Colonic mucosa (tissue), 4 donors: ENCODE measurements around the gene IQCE. TPM values are rescaled to one million over a fixed set of nuclear protein-coding genes. Genes with fewer than 3 reads are reported as not detected.
"Not testable (repeated sequence)": the region's sequence is repeated elsewhere in the genome, so short reads cannot be mapped to it uniquely, and the experiment has no call there.

Source experiments
- DNase-seq: peaks from one replicate; pipeline ENCODE4 v3.0.0-alpha.2; 2020
- H3K27ac ChIP-seq: fragments of 200-600 bp; one replicate; pipeline ENCODE4 v1.8.0; 2021
- H3K27me3 ChIP-seq: fragments of 200-600 bp; one replicate; pipeline ENCODE4 v1.8.0; 2021
- H3K36me3 ChIP-seq: fragments of 200-600 bp; one replicate; pipeline ENCODE4 v1.8.0; 2021
- H3K4me1 ChIP-seq: fragments of 200-600 bp; one replicate; pipeline ENCODE4 v1.8.0; 2021; ENCODE audit warnings: mild to moderate bottlenecking
- H3K4me3 ChIP-seq: fragments of 200-600 bp; one replicate; pipeline ENCODE4 v1.8.0; 2021
- H3K9ac ChIP-seq, 2 donors: one replicate each; pipeline ENCODE4 v1.7.0; 2013; ENCODE audit warnings: control low read depth in 2 of 2, low read depth in 2 of 2, low read length in 2 of 2
- H3K9me3 ChIP-seq: fragments of 200-600 bp; one replicate; pipeline ENCODE4 v1.8.0; 2021
- CTCF ChIP-seq: fragments of 200-600 bp; IDR thresholded peaks from one replicate; pipeline ENCODE4 v1.8.0; 2022; ENCODE audit warnings: antibody characterized with exemption, mild to moderate bottlenecking
- intact Hi-C: fragments of 100-400 bp; cut with DNase I; formaldehyde crosslinking; loops from one replicate; pipeline ENCODE4 v1.14.1; 2022
- total RNA-seq, 2 donors: library from RNA; stranded (reverse); fragmentation: NEBNext Ultra II Directional in 1 of 2; extraction: Animal tissue kit (Norgen Biotek cat#: 25700) in 1 of 2; gene quantifications; one replicate each; pipeline ENCODE4 v1.2.1, GENCODE V29; 2021
- donor health status: healthy.
- donor health status: DM: no; HTN: no; CAD: no.
- donor health status: DM: no; HTN: no; CAD: no.

IQCE gene
- total RNA-seq, 2 donors from 2014 or later = 23.2 to 36.3 TPM

- DNase-seq, intact Hi-C loops, H3K4me3 ChIP-seq, H3K4me1 ChIP-seq, H3K9ac ChIP-seq, H3K36me3 ChIP-seq, H3K27me3 ChIP-seq, H3K27ac ChIP-seq, H3K9me3 ChIP-seq: not testable (repeated sequence)
These were observed 22.7 kb upstream of the IQCE start for GRCh38 chr7:2535872-2536627.

- H3K9ac ChIP-seq = no peak overlapping the region
- no peaks in the 10 kb centered on the region for H3K4me1 ChIP-seq
- no peaks in the 10 kb centered on the region for H3K27me3 ChIP-seq
- intact Hi-C loops = no loop called here
- no peak for TF ChIP-seq CTCF
- H3K27ac ChIP-seq = no peak overlapping the region
- H3K4me3 ChIP-seq = no peak overlapping the region
- no peaks in the 10 kb centered on the region for H3K9me3 ChIP-seq
- no peaks in the 10 kb centered on the region for H3K36me3 ChIP-seq
- DNase-seq = no peak
These were observed 20.6 kb upstream of the IQCE start for GRCh38 chr7:2537981-2538851.

DNA sequence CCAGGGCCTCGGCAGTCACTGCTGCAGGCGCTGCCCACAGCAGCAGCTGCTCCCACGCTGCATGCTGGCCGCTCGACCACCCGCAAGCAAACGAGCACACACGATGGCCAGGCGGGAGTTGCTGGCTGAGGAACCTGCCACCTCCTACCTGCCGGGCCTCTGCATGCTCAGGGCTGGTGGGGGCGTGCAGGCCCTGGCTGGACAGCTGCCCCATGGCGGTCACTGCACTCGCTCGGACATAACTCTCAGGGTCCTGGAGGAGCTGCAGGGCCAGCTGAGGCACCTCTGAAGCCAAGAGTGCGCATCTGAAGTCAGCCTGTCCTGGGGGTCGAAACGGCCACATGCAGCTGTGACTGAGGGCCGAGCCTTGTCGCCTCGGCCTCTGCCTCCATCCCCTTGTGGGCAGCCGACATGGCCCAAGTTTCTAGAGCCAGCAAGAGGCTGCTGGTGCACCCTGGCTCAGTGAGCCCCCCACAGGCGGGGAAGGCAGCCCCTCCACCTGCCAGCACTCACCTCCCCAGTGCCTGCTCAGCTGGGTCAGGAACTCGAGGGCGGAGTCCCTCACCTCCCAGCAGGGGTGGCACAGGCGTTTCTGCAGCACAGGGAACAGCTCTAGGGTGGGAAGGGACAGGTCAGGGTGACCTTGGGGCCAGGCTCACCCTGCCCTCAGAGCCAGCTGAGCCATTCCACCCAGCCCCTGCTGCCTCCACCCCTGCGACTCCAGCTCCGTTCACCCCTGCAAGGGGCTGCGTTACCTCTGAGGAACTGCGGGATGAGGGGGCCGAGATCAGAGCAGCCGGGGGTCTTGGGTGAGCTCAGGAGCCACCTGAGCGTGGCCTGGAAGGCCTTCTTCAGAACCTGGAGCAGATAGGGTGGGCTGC lies 19.5 kb upstream of the IQCE start:
- no peak overlapping the region for H3K4me3 ChIP-seq
- H3K27ac ChIP-seq = no peak overlapping the region
- no peak overlapping the region for H3K9ac ChIP-seq
- H3K36me3 ChIP-seq = no peaks in the 10 kb centered on the region
- no peaks in the 10 kb centered on the region for H3K27me3 ChIP-seq
- DNase-seq = no peak
- H3K4me1 ChIP-seq = no peaks in the 10 kb centered on the region
- no peaks in the 10 kb centered on the region for H3K9me3 ChIP-seq
- intact Hi-C loops = no loop called here
- TF ChIP-seq CTCF = no peak

DNA sequence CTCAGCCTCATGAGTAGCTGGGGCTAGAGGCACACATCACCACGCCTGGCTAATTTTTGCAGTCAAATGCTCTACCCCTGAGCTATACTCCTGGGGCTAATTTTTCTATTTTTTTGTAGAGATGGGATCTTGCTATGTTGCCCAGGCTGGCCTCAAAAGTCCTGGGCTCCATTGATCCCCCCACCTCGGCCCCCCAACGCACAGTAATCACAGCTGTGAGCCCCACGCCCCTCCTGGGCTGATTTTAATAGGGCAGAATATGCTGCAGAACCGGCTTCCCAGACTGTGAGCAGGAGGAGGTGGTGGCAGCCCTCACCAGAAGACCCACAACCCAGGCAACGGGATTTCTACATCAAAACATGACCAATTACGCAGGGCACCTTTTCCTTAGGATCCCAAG lies 18.6 kb upstream of the IQCE start:
- H3K9me3 ChIP-seq = no peaks in the 10 kb centered on the region
- no peak overlapping the region for H3K4me3 ChIP-seq
- H3K36me3 ChIP-seq = no peaks in the 10 kb centered on the region
- DNase-seq = no peak
- no peaks in the 10 kb centered on the region for H3K4me1 ChIP-seq
- H3K9ac ChIP-seq = no peak overlapping the region
- no peak overlapping the region for H3K27ac ChIP-seq
- no peak for TF ChIP-seq CTCF
- intact Hi-C loops = no loop called here
- H3K27me3 ChIP-seq = no peaks in the 10 kb centered on the region

DNA sequence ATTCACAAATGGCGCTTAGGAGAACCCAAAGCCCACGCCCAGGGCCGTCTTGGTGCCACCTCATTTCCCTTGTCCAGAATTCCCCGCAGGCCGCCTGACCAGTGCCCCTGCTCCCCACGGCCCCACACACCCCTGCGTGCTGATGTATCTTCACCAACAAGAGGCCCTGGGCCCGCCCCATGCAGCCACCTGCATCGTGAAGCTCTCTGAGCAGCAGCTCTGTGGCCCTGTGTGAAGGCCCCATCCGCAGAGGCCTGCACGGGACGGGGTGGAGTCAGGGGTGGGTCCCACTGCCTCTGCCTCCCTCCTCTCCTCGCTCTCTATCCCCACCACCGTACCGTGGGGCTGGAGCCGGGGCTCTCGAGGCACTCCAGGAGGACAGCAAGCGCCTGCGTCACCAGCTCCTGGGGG lies 18.1 kb upstream of the IQCE start:
- Histone ChIP-seq H3K27ac (no peak overlapping the region), H3K27me3 (no peaks in the 10 kb centered on the region), H3K9ac (no peak overlapping the region), H3K4me1 (no peaks in the 10 kb centered on the region), H3K36me3 (no peaks in the 10 kb centered on the region), H3K9me3 (no peaks in the 10 kb centered on the region), H3K4me3 (no peak overlapping the region)
- TF ChIP-seq CTCF = no peak
- DNase-seq = no peak
- intact Hi-C loops = no loop called here
